K562 (cell line): ENCODE data around the gene COQ8B. TPM values are rescaled to one million over a fixed set of nuclear protein-coding genes. Genes with fewer than 3 reads are reported as not detected.

Experiments
- CAMTA2 ChIP-seq: fragments of 250-450 bp; sonication (Bioruptor Pico); conservative IDR thresholded peaks from 2 replicates; pipeline ENCODE4 v1.5.1; 2022
- GTF2B ChIP-seq: IDR thresholded peaks from 2 replicates; pipeline ENCODE4 v1.6.1; 2011; ENCODE audit not compliant: insufficient read length; ENCODE audit errors: extremely low read depth
- KAT7 ChIP-seq: sonication (generic); formaldehyde crosslinking; IDR thresholded peaks from 2 replicates; pipeline ENCODE4 v1.8.0; 2022; ENCODE audit warnings: missing genetic modification reagents, mild to moderate bottlenecking, borderline replicate concordance
- MTA3 ChIP-seq: fragments of 450-650 bp; formaldehyde crosslinking; IDR thresholded peaks from 2 replicates; pipeline ENCODE4 v1.6.1; 2017; ENCODE audit warnings: mild to moderate bottlenecking, borderline replicate concordance
- PHF21A ChIP-seq: fragments of 450-650 bp; IDR thresholded peaks from 2 replicates; pipeline ENCODE4 v1.6.1; 2017; ENCODE audit warnings: low read depth, borderline replicate concordance
- POLR2AphosphoS5 ChIP-seq: IDR thresholded peaks from 2 replicates; pipeline ENCODE4 v1.6.1; 2011; ENCODE audit warnings: mild to moderate bottlenecking, low read depth, low read length, moderate library complexity; ENCODE audit not compliant: control insufficient read depth, insufficient read depth
- RB1 ChIP-seq: fragments of 450-650 bp; IDR thresholded peaks from 2 replicates; pipeline ENCODE4 v1.6.1; 2017; ENCODE audit warnings: low read depth, mild to moderate bottlenecking
- SMAD2 ChIP-seq: fragments of 150-350 bp; IDR thresholded peaks from 2 replicates; pipeline ENCODE4 v1.6.1; 2014; ENCODE audit warnings: low read depth, mild to moderate bottlenecking, low read length
- TCF3 ChIP-seq: sonication (generic); formaldehyde crosslinking; IDR thresholded peaks from 2 replicates; pipeline ENCODE4 v1.4.0; 2020; ENCODE audit warnings: mild to moderate bottlenecking, missing genetic modification reagents
- ZFPM2 ChIP-seq: fragments of 250-450 bp; sonication (Bioruptor Pico); IDR thresholded peaks from 2 replicates; pipeline ENCODE4 v1.5.1; 2022; ENCODE audit warnings: mild to moderate bottlenecking
- ZNF121 ChIP-seq: sonication (generic); formaldehyde crosslinking; conservative IDR thresholded peaks from 2 replicates; pipeline ENCODE4 v1.8.0; 2022; ENCODE audit warnings: missing genetic modification reagents
- polyA plus RNA-seq, 8 experiments: library from polyadenylated mRNA; depleted of rRNA in 4 of 8; stranded (reverse) in 5 of 8; unstranded in 3 of 8; fragments of >200 nt; fragmentation: Nextera tagmentation in 2 of 8; fragmentation: Illumina TruSeq in 1 of 8; extraction: Ambion mirVana in 2 of 8; extraction: Trizol in 1 of 8; gene quantifications; 2 replicates each; pipeline versions ENCODE4 v1.2.1 to v1.2.3, GENCODE V29; 2011 to 2014; ENCODE audit warnings: inconsistent platforms in 1 of 8, missing spikeins in 1 of 8
- total RNA-seq, 7 experiments: library from RNA; depleted of rRNA in 6 of 7; stranded (reverse); fragments of >200 nt in 6 of 7; fragmentation: Illumina TruSeq in 2 of 7; extraction: Trizol in 2 of 7; gene quantifications; 2 replicates each; pipeline versions ENCODE4 v1.2.1 to v1.2.3, GENCODE V29; 2011 to 2021; ENCODE audit warnings: low replicate concordance in 1 of 7
- TF ChIP-seq, protein P1 (sequence below), 2 experiments: fragments of 450-650 bp; IDR thresholded peaks; 2 replicates each; pipeline ENCODE4 v1.6.1; 2016; ENCODE audit warnings: mild to moderate bottlenecking in 2 of 2, borderline replicate concordance in 1 of 2, low read depth in 1 of 2, moderate library complexity in 1 of 2
- TF ChIP-seq, protein P2 (sequence below): sonication (generic); formaldehyde crosslinking; IDR thresholded peaks from 2 replicates; pipeline ENCODE4 v1.8.1; 2023; ENCODE audit warnings: mild to moderate bottlenecking, missing genetic modification reagents
- TF ChIP-seq, protein P3 (sequence below): sonication (generic); formaldehyde crosslinking; IDR thresholded peaks from 2 replicates; pipeline ENCODE4 v1.9.0; 2022; ENCODE audit warnings: mild to moderate bottlenecking, missing genetic modification reagents

The COQ8B gene
- total and polyA plus RNA-seq, 9 of the 15 experiments (the other 6 are each of a cell fraction or from before 2014, with no cell fraction given): 0.41 to 32.3 (median 12.9) TPM

GRCh38 chr19:40750874-40751537 is 34.3 kb upstream of the COQ8B start, which contains the start of gene SNRPA (continued):
- TF ChIP-seq ZNF121 (CRISPR knock-in tag) (no peak), POLR2AphosphoS5 (peak; percentile 85), GTF2B (no peak), MTA3 (no peak), SMAD2 (no peak), RB1 (peak; percentile 17; the same call in 1 of the 2 replicates), TCF3 (CRISPR knock-in tag) (no peak), ZFPM2 (CRISPR knock-in tag) (no peak), PHF21A (no peak), KAT7 (CRISPR knock-in tag) (no peak), CAMTA2 (CRISPR knock-in tag) (no peak)
- TF ChIP-seq, protein P1, sequence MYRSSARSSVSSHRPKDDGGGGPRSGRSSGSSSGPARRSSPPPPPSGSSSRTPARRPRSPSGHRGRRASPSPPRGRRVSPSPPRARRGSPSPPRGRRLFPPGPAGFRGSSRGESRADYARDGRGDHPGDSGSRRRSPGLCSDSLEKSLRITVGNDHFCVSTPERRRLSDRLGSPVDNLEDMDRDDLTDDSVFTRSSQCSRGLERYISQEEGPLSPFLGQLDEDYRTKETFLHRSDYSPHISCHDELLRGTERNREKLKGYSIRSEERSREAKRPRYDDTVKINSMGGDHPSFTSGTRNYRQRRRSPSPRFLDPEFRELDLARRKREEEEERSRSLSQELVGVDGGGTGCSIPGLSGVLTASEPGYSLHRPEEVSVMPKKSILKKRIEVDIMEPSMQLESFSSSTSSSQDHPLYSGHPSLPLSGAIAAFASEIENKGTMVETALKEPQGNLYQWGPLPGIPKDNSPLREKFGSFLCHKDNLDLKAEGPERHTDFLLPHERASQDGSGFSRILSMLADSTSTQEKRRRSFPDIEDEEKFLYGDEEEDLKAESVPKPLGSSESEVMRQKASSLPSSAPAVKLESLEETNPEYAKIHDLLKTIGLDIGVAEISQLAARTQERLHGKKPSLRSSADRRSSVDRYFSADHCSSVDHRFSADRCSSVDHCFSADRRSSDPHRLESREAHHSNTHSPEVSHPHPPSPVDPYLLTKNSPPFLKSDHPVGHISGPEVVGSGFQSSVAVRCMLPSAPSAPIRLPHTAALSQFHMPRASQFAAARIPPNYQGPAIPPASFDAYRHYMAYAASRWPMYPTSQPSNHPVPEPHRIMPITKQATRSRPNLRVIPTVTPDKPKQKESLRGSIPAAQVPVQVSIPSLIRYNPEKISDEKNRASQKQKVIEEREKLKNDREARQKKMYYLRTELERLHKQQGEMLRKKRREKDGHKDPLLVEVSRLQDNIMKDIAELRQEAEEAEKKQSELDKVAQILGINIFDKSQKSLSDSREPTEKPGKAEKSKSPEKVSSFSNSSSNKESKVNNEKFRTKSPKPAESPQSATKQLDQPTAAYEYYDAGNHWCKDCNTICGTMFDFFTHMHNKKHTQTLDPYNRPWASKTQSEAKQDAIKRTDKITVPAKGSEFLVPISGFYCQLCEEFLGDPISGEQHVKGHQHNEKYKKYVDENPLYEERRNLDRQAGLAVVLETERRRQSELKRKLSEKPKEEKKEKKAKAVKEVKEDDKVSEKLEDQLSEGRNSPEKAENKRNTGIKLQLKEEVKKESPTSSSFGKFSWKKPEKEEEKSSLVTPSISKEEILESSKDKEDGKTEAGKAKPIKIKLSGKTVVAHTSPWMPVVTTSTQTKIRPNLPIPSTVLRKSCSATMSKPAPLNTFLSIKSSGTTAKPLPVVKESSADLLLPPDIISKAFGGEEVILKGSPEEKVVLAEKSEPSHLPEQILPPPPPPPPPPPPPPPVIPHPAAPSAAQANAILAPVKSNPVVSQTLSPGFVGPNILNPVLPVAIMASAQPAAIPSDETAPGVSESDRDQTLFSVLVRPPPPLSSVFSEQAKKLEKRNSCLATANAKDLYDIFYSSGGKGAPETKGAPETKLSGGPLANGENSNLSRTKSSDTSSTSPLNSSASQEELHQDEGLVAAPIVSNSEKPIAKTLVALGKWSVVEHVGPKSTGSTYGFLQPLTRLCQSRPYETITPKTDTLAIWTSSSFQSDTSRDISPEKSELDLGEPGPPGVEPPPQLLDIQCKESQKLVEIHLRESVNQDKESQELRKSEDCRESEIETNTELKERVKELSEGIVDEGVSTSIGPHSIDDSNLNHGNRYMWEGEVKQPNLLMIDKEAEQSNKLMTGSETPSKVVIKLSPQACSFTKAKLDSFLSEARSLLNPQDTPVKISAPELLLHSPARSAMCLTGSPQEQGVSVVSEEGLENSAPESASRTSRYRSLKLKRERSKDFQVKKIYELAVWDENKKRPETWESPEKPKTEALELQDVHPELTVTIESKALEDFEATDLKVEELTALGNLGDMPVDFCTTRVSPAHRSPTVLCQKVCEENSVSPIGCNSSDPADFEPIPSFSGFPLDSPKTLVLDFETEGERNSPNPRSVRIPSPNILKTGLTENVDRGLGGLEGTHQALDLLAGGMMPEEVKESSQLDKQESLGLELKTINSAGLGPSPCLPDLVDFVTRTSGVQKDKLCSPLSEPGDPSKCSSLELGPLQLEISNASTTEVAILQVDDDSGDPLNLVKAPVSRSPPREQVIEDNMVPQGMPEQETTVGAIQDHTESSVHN (IDR thresholded peaks at IDR 0.05; ENCODE audit: borderline replicate concordance in 1 of 2, low read depth in 1 of 2): no peak
- TF ChIP-seq, protein P2, sequence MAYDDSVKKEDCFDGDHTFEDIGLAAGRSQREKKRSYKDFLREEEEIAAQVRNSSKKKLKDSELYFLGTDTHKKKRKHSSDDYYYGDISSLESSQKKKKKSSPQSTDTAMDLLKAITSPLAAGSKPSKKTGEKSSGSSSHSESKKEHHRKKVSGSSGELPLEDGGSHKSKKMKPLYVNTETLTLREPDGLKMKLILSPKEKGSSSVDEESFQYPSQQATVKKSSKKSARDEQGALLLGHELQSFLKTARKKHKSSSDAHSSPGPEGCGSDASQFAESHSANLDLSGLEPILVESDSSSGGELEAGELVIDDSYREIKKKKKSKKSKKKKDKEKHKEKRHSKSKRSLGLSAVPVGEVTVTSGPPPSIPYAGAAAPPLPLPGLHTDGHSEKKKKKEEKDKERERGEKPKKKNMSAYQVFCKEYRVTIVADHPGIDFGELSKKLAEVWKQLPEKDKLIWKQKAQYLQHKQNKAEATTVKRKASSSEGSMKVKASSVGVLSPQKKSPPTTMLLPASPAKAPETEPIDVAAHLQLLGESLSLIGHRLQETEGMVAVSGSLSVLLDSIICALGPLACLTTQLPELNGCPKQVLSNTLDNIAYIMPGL (CRISPR knock-in tag): peak; percentile 53; the same call in 1 of the 2 replicates
- TF ChIP-seq, protein P3, sequence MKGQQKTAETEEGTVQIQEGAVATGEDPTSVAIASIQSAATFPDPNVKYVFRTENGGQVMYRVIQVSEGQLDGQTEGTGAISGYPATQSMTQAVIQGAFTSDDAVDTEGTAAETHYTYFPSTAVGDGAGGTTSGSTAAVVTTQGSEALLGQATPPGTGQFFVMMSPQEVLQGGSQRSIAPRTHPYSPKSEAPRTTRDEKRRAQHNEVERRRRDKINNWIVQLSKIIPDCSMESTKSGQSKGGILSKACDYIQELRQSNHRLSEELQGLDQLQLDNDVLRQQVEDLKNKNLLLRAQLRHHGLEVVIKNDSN (CRISPR knock-in tag): no peak
